Thoracic aorta (tissue), 2 donors: Measurements from ENCODE around the gene NSL1. TPM values are rescaled to one million over a fixed set of nuclear protein-coding genes. Genes with fewer than 3 reads are reported as not detected.
"Not testable (repeated sequence)": the region's sequence is repeated elsewhere in the genome, so short reads cannot be mapped to it uniquely, and the experiment has no call there.

Source experiments
- ATAC-seq: fragments of 150-250 bp; one replicate; pipeline ENCODE4 v1.8.0; 2017; ENCODE audit warnings: low read depth; ENCODE audit not compliant: insufficient number of reproducible peaks, low FRiP score
- DNase-seq: peaks from one replicate; pipeline ENCODE4 v3.0.0-alpha.2; 2020; ENCODE audit warnings: low spot score
- H3K27ac ChIP-seq, 2 donors: fragments of 200-600 bp; sonication (generic); 1 replicate in 1 of 2; 2 replicates in 1 of 2; pipeline ENCODE4 v1.5.1; 2016; ENCODE audit warnings: mild to moderate bottlenecking in 2 of 2, moderate library complexity in 2 of 2
- H3K27me3 ChIP-seq: fragments of 200-600 bp; sonication (generic); replicated peaks from 2 replicates; pipeline ENCODE4 v1.6.0; 2016; ENCODE audit warnings: mild to moderate bottlenecking; ENCODE audit not compliant: insufficient read depth
- H3K36me3 ChIP-seq: fragments of 200-600 bp; sonication (generic); one replicate; pipeline ENCODE4 v1.5.1; 2016
- H3K4me1 ChIP-seq, 2 donors: fragments of 200-600 bp; sonication (generic); 1 replicate in 1 of 2; 2 replicates in 1 of 2; pipeline versions ENCODE4 v1.5.1 to v1.6.0; 2016; ENCODE audit warnings: low read depth in 2 of 2, mild to moderate bottlenecking in 1 of 2; ENCODE audit not compliant: control insufficient read depth in 1 of 2
- H3K4me3 ChIP-seq: fragments of 200-600 bp; sonication (generic); 2 replicates; pipeline ENCODE4 v1.5.1; 2016; ENCODE audit warnings: mild to moderate bottlenecking
- H3K9me3 ChIP-seq: fragments of 200-600 bp; sonication (generic); 2 replicates; pipeline ENCODE4 v1.5.1; 2016
- total RNA-seq, 2 donors: library from RNA; depleted of rRNA; stranded (reverse); fragments of >200 nt; gene quantifications; one replicate each; pipeline versions ENCODE4 v1.1.0 to v1.2.3, GENCODE V29; 2016
- TF ChIP-seq, protein P1 (sequence below): fragments of 200-600 bp; sonication (generic); IDR thresholded peaks from one replicate; pipeline ENCODE4 v1.5.1; 2019; ENCODE audit warnings: antibody characterized with exemption

Gene NSL1, protein sequence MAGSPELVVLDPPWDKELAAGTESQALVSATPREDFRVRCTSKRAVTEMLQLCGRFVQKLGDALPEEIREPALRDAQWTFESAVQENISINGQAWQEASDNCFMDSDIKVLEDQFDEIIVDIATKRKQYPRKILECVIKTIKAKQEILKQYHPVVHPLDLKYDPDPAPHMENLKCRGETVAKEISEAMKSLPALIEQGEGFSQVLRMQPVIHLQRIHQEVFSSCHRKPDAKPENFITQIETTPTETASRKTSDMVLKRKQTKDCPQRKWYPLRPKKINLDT
- total RNA-seq: 10 to 100 TPM; 43.2 to 44.3 TPM

DNA sequence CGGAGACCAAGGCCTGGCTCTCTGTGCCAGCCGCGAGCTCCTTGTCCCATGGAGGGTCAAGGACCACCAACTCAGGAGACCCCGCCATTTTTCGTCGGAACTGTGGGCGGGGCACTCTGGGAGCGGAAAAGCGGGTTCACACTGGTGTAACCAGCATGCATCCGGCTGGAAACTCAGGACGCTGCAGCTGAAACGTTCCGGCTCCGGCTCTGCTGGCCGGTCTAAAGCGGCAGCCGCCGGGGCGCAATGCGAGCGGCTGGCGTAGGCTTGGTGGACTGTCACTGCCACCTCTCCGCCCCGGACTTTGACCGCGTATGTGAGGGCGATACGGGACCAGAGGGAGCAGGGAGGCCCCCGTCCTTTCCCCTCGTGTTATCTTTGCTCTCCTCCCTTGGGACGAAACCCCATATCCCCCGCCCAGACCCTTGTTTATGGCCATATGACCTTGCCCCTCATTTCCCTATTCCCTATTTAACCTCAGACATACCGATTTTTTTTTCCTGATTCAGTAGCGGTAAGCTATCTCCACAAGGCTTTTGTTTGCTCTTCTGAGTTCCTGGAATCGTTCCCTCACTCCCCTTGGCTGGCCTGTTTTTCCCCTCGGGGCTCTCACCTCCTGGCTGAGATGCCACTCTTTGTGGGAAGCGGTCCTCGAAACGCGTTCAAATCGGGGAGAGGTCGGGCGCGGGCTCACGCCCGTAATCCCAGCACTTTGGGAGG, at the start of gene NSL1, which contains the start of gene TATDN3:
Gene NSL1 (minus strand): TSS at position 102 of the 720 bp plus-strand sequence. CDS start 14 bp downstream, at position 88.
Gene TATDN3 (plus strand): TSS at position 219 of the 720 bp plus-strand sequence. CDS start 28 bp downstream, at position 247.
- Histone ChIP-seq H3K27ac (peak within 1 kb of the TSS; percentile 87 to 89), H3K36me3 (peaks cover under 1% of the 10 kb centered on the region), H3K9me3 (no peaks in the 10 kb centered on the region), H3K4me1 (peaks cover 13 to 29% of the 10 kb centered on the region in 2 donors), H3K27me3 (no peaks in the 10 kb centered on the region), H3K4me3 (peak within 1 kb of the TSS; percentile 95)
- TF ChIP-seq, protein P1, sequence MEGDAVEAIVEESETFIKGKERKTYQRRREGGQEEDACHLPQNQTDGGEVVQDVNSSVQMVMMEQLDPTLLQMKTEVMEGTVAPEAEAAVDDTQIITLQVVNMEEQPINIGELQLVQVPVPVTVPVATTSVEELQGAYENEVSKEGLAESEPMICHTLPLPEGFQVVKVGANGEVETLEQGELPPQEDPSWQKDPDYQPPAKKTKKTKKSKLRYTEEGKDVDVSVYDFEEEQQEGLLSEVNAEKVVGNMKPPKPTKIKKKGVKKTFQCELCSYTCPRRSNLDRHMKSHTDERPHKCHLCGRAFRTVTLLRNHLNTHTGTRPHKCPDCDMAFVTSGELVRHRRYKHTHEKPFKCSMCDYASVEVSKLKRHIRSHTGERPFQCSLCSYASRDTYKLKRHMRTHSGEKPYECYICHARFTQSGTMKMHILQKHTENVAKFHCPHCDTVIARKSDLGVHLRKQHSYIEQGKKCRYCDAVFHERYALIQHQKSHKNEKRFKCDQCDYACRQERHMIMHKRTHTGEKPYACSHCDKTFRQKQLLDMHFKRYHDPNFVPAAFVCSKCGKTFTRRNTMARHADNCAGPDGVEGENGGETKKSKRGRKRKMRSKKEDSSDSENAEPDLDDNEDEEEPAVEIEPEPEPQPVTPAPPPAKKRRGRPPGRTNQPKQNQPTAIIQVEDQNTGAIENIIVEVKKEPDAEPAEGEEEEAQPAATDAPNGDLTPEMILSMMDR: no peak
- DNase-seq: peak; percentile 50
- ATAC-seq: peak; percentile 63

DNA sequence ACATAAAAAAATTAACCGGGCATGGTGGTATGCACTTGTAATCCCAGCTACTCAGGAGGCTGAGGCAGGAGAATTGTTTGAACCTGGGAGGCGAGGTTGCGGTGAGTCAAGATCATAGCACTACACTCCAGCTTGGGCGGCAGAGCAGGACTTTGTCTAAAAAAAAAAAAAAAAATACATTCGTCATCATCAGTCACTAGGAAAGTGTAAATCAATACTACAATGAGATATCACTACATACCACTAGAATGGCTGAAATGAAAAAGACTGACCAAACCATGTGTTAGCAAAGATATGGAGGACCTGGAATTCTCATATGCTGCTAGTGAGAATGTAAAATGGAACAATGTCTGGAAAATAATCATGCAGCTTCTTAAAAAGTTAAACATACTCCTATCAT, 46.6 kb upstream of the NSL1 start:
- DNase-seq (no peak), ATAC-seq (no peak)
- Histone ChIP-seq H3K27ac (no peak overlapping the region), H3K4me1 (no peaks in the 10 kb centered on the region), H3K4me3 (no peak overlapping the region), H3K36me3 (no peaks in the 10 kb centered on the region), H3K27me3 (no peaks in the 10 kb centered on the region), H3K9me3 (no peaks in the 10 kb centered on the region)
- TF ChIP-seq, protein P1: no peak

DNA sequence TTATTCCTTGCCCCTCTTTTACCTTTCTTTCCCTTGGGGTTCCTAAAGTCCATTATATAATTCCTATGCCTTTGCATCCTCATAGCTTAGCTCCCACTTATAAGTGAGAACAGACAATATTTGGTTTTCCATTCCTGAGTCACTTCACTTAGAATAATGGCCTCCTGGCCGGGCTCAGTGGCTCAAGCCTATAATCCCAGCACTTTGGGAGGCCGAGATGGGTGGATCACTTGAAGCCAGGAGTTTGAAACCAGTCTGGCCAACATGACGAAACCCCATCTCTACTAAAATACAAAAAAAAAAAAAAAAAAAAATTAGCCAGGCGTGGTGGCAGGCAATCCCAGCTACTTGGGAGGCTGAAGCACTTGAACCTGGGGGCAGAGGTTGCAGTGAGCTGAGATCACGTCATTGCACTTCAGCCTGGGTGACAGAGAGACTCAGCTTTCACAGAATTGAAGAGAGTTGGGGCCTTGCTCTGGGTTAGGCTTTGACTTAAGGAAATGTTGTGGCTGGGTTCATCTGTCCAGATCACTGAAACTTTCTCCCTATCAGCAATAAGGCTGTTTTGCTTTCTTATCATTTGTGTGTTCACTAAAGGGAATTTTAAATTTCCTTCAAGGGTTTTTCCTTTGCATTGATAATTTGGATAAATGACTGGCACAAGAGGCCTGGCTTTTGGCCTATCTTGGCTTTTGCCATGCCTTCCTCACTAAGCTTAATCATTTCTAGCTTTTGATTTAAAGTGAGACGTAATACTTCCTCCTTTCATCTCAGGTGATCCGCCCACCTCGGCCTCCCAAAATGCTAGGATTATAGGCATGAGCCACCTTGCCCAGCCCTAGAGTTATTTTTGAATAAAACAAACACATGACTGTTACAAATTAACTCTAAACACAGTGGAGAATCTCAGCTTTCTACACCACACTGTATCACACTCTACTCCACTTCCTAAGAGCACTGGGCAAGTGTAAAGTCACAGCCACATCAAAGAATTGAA, 41.9 kb upstream of the NSL1 start:
- DNase-seq, H3K4me1 ChIP-seq, ATAC-seq, H3K9me3 ChIP-seq, H3K27me3 ChIP-seq, H3K27ac ChIP-seq, H3K4me3 ChIP-seq, H3K36me3 ChIP-seq: not testable (repeated sequence)

DNA sequence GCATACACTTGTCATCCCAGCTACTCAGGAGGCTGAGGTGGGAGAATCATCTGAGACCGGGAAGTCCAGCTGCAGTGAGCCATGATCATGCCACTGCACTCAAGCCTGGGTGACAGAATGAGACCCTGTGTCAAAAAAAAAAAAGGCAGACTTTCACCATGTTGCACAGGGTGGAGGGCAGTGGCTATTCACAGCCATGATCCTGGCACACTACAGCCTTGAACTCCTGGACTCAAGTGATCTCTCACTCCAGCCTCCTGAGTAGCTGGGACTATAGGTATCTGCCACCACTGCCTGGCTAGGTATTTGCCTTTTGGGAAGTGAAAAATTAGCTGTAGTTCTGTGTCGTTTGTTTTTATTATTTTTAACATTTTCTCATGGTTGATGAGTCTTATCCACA, 36.8 kb upstream of the NSL1 start:
- TF ChIP-seq, protein P1: no peak
- no peaks in the 10 kb centered on the region for H3K27me3 ChIP-seq
- no peak for ATAC-seq
- no peak overlapping the region for H3K4me3 ChIP-seq
- H3K27ac ChIP-seq: no peak overlapping the region
- peaks cover 13% of the 10 kb centered on the region for H3K9me3 ChIP-seq
- no peaks in the 10 kb centered on the region for H3K36me3 ChIP-seq
- no peak for DNase-seq
- H3K4me1 ChIP-seq: no peaks in the 10 kb centered on the region

DNA sequence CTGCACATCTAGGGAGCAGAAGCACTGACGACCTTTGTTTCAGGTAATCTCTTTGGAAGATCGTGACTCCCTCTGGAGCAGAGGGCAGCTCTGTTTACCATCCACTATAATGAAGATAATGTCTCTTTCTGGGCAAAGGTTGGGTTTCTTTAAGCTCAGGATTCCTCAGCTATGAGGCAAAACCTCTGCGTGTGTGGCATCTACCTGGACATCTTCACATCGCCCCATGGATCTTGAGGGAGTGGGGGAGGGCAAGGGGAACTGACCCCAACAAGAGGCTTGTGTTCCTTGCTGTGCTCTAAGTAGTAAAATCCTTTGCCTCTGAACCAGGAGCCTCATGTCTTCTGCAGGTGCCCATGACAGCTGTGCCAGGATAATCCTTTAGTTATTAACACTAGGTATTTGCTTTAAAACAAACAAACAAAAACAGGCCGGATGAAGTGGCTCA, 36.3 kb upstream of the NSL1 start:
- ATAC-seq (no peak), DNase-seq (no peak)
- Histone ChIP-seq H3K9me3 (peaks cover 13% of the 10 kb centered on the region), H3K27me3 (no peaks in the 10 kb centered on the region), H3K36me3 (no peaks in the 10 kb centered on the region), H3K4me1 (no peaks in the 10 kb centered on the region), H3K27ac (no peak overlapping the region), H3K4me3 (no peak overlapping the region)
- TF ChIP-seq, protein P1: no peak
